NCI-H774 (cell line): Measurements from ENCODE around the gene CNOT4.
"Not testable (repeated sequence)": the region's sequence is repeated elsewhere in the genome, so short reads cannot be mapped to it uniquely, and the experiment has no call there.

Source experiments
- DNase-seq: peaks from one replicate; lab custom pipeline; 2025; lab: John Stamatoyannopoulos, UW

CNOT4 gene

GRCh38 chr7:135512135-135512887 is 2.4 kb upstream of the CNOT4 start:
- DNase-seq: peak; percentile 20

GRCh38 chr7:135510592-135511183 is 786 bp upstream of the CNOT4 start:
- no peak for DNase-seq

GRCh38 chr7:135509589-135509838 is 388 bp downstream of the CNOT4 start:
- no peak for DNase-seq

- DNase-seq: no peak
Measured at GRCh38 chr7:135508883-135509588, 866 bp downstream of the CNOT4 start.

GRCh38 chr7:135501402-135501801 is 8.5 kb downstream of the CNOT4 start:
- no peak for DNase-seq

- DNase-seq: no peak
Measured at GRCh38 chr7:135499818-135500217, 10.1 kb downstream of the CNOT4 start.

GRCh38 chr7:135497161-135497560 is 12.7 kb downstream of the CNOT4 start:
- not testable (repeated sequence) for DNase-seq

GRCh38 chr7:135493362-135493761 is 16.5 kb downstream of the CNOT4 start:
- no peak for DNase-seq

- no peak for DNase-seq
Measured at GRCh38 chr7:135492151-135492550, 17.8 kb downstream of the CNOT4 start.

- no peak for DNase-seq
Measured at GRCh38 chr7:135490783-135491182, 19.1 kb downstream of the CNOT4 start.

GRCh38 chr7:135489791-135490190 is 20.1 kb downstream of the CNOT4 start:
- DNase-seq: no peak

GRCh38 chr7:135486261-135486920 is 23.5 kb downstream of the CNOT4 start:
- DNase-seq: no peak

- no peak for DNase-seq
Measured at GRCh38 chr7:135481598-135481979, 28.3 kb downstream of the CNOT4 start.

GRCh38 chr7:135480966-135481597 is 28.8 kb downstream of the CNOT4 start:
- DNase-seq: no peak

- no peak for DNase-seq
Measured at GRCh38 chr7:135475521-135475920, 34.4 kb downstream of the CNOT4 start.

GRCh38 chr7:135469705-135470104 is 40.2 kb downstream of the CNOT4 start:
- not testable (repeated sequence) for DNase-seq

- no peak for DNase-seq
Measured at GRCh38 chr7:135467207-135467711, 42.6 kb downstream of the CNOT4 start.

GRCh38 chr7:135466442-135467206 is 43.3 kb downstream of the CNOT4 start:
- DNase-seq: no peak

GRCh38 chr7:135463908-135464307 is 46.0 kb downstream of the CNOT4 start:
- DNase-seq: no peak

GRCh38 chr7:135459951-135460567 is 49.8 kb downstream of the CNOT4 start:
- no peak for DNase-seq

GRCh38 chr7:135459076-135459475 is 50.8 kb downstream of the CNOT4 start:
- no peak for DNase-seq
